ENCODE data around the gene SPINT2.
A peak's percentile ranks its signal among the peaks of the same experiment; 100 is the strongest.
"Not testable (repeated sequence)": the region's sequence is repeated elsewhere in the genome, so short reads cannot be mapped to it uniquely, and the experiment has no call there.

SPINT2 gene

GRCh38 chr19:38264486-38265212 is at the start of gene SPINT2:
Gene SPINT2 (plus strand): TSS chr19:38264573. CDS start chr19:38264893, 320 bp downstream.
- no peak for DNase-seq (ENCODE audit: low read depth)

- DNase-seq (ENCODE audit: low read depth): no peak
Observed at GRCh38 chr19:38216785-38217641, 47.4 kb upstream of the SPINT2 start.

GRCh38 chr19:38218204-38218603 is 46.2 kb upstream of the SPINT2 start:
- DNase-seq (ENCODE audit: low read depth): no peak

- no peak for DNase-seq (ENCODE audit: low read depth)
Observed at GRCh38 chr19:38219221-38219620, 45.2 kb upstream of the SPINT2 start.

- DNase-seq (ENCODE audit: low read depth): no peak
Observed at GRCh38 chr19:38221421-38221820, 43.0 kb upstream of the SPINT2 start.

- no peak for DNase-seq (ENCODE audit: low read depth)
Observed at GRCh38 chr19:38221919-38222830, 42.2 kb upstream of the SPINT2 start.

- DNase-seq (ENCODE audit: low read depth): no peak
Observed at GRCh38 chr19:38223119-38223523, 41.3 kb upstream of the SPINT2 start.

GRCh38 chr19:38223617-38224013 is 40.8 kb upstream of the SPINT2 start:
- DNase-seq (ENCODE audit: low read depth): no peak

- peak; percentile 55 for DNase-seq (ENCODE audit: low read depth)
Observed at GRCh38 chr19:38224014-38224862, 40.1 kb upstream of the SPINT2 start, which contains the start of gene DPF1. Gene DPF1 (minus strand): TSS chr19:38224222. CDS start chr19:38224142, 80 bp downstream.

- DNase-seq (ENCODE audit: low read depth): not testable (repeated sequence)
Observed at GRCh38 chr19:38224863-38225218, 39.5 kb upstream of the SPINT2 start.

- no peak for DNase-seq (ENCODE audit: low read depth)
Observed at GRCh38 chr19:38227287-38228004, 36.9 kb upstream of the SPINT2 start.

- DNase-seq (ENCODE audit: low read depth): no peak
Observed at GRCh38 chr19:38228005-38228377, 36.4 kb upstream of the SPINT2 start.

- DNase-seq (ENCODE audit: low read depth): no peak
Observed at GRCh38 chr19:38228491-38229439, 35.6 kb upstream of the SPINT2 start.

GRCh38 chr19:38229585-38230073 is 34.7 kb upstream of the SPINT2 start:
- peak; percentile 61 for DNase-seq (ENCODE audit: low read depth)

- not testable (repeated sequence) for DNase-seq (ENCODE audit: low read depth)
Observed at GRCh38 chr19:38230506-38231133, 33.8 kb upstream of the SPINT2 start.

- DNase-seq (ENCODE audit: low read depth): no peak
Observed at GRCh38 chr19:38231918-38232317, 32.5 kb upstream of the SPINT2 start.

GRCh38 chr19:38233740-38234251 is 30.6 kb upstream of the SPINT2 start:
- DNase-seq (ENCODE audit: low read depth): peak; percentile 48

GRCh38 chr19:38234615-38235014 is 29.8 kb upstream of the SPINT2 start:
- DNase-seq (ENCODE audit: low read depth): no peak

Data from activated T-cell treated with anti-CD3 and anti-CD28 coated beads for 24 hours (primary cell).